Heart left ventricle (tissue), 16 donors: ENCODE data around the gene FXYD7. TPM values are rescaled to one million over a fixed set of nuclear protein-coding genes. Genes with fewer than 3 reads are reported as not detected.

Experiments used
- ATAC-seq, 4 donors: fragments of 200-7000 bp; cut with Tn5 transposase; one replicate each; pipeline ENCODE4 v1.9.1; 2020 to 2022; ENCODE audit warnings: moderate library complexity in 4 of 4, mild to moderate bottlenecking in 3 of 4, moderate number of reproducible peaks in 1 of 4
- DNase-seq, 5 donors: peaks; one replicate each; pipeline ENCODE4 v3.0.0-alpha.2; 2020
- H3K27ac ChIP-seq, 12 donors: fragments of 200-600 bp; sonication (generic) in 4 of 12; one replicate each; pipeline versions ENCODE4 v1.5.0 to v1.8.0; 2016 to 2022; ENCODE audit warnings: mild to moderate bottlenecking in 2 of 12
- H3K27me3 ChIP-seq, 9 donors: fragments of 200-600 bp; sonication (generic) in 2 of 9; one replicate each; pipeline versions ENCODE4 v1.5.1 to v1.8.0; 2016 to 2022; ENCODE audit warnings: mild to moderate bottlenecking in 3 of 9
- H3K36me3 ChIP-seq, 9 donors: fragments of 200-600 bp; sonication (generic) in 2 of 9; one replicate each; pipeline versions ENCODE4 v1.5.0 to v1.8.0; 2018 to 2022; ENCODE audit warnings: mild to moderate bottlenecking in 2 of 9
- H3K4me1 ChIP-seq, 12 donors: fragments of 200-600 bp; sonication (generic) in 4 of 12; one replicate each; pipeline versions ENCODE4 v1.5.0 to v1.8.0; 2016 to 2022; ENCODE audit warnings: mild to moderate bottlenecking in 3 of 12
- H3K4me3 ChIP-seq, 12 donors: fragments of 200-600 bp; sonication (generic) in 4 of 12; one replicate each; pipeline versions ENCODE4 v1.5.0 to v1.8.0; 2017 to 2022; ENCODE audit warnings: mild to moderate bottlenecking in 9 of 12, moderate library complexity in 4 of 12
- H3K9me3 ChIP-seq, 12 donors: fragments of 200-600 bp; sonication (generic) in 4 of 12; one replicate each; pipeline versions ENCODE4 v1.5.0 to v1.8.0; 2016 to 2022; ENCODE audit warnings: mild to moderate bottlenecking in 1 of 12
- CTCF ChIP-seq, 12 donors: fragments of 200-600 bp; sonication (generic) in 4 of 12; IDR thresholded peaks; one replicate each; pipeline versions ENCODE4 v1.5.0 to v1.8.0; 2018 to 2022; ENCODE audit warnings: antibody characterized with exemption in 12 of 12, mild to moderate bottlenecking in 5 of 12
- POLR2A ChIP-seq, 2 donors: fragments of 450-650 bp; IDR thresholded peaks; one replicate each; pipeline ENCODE4 v1.6.1; 2017; ENCODE audit warnings: antibody characterized with exemption in 2 of 2, mild to moderate bottlenecking in 2 of 2, moderate library complexity in 2 of 2
- WGBS, 4 donors: extraction: QIAGEN DNeasy Blood & Tissue Kit in 2 of 4; methylation state at CpG; one replicate each; pipeline versions ENCODE4 v1.1.5 to v1.1.7; 2013 to 2018; 5-methylcytosine and 5-hydroxymethylcytosine counted together
- intact Hi-C, 10 donors: fragments of 100-400 bp; cut with DNase I; formaldehyde crosslinking; loops; one replicate each; pipeline versions ENCODE4 v1.11.1 to v1.14.2; 2022
- polyA plus RNA-seq, 2 donors: library from polyadenylated mRNA; stranded (reverse); fragments of 200-250 nt; gene quantifications; one replicate each; pipeline ENCODE4 v1.2.3, GENCODE V29; 2013
- total RNA-seq, 9 donors: library from RNA; depleted of rRNA in 2 of 9; stranded (reverse); fragments of >200 nt in 2 of 9; fragmentation: NEBNext Ultra II Directional in 3 of 9; extraction: Animal tissue kit (Norgen Biotek cat#: 25700) in 3 of 9; gene quantifications; one replicate each; pipeline versions ENCODE4 v1.1.0 to v1.2.4, GENCODE V29; 2016 to 2023
- donor health status: ischemic (EF 13 %, LVEDD 7.1; RV severe dilation, severe dysfunction).
- donor health status: healthy with polysubstance abuse.
- donor health status: DM: no; HTN: yes; CAD: no.
- donor health status: DM: no; HTN: no; CAD: no.
- donor health status: ischemic (EF 25% LVEDD 6.9; RV normal size, moderate dysfunction).
- donor health status: ischemic (EF 25% LVEDD 5.7; RV mildly dilated, moderate dysfunction).
- donor health status: healthy.
- donor health status: DM: yes; HTN: yes; CAD: no.
- donor health status: ischemic (EF 35%, LVEDD 5.7; RV mildly dilated, moderate dysfunction).
- donor health status: nonischemic (EF 11% LVEDD 7.7; RV severe dilation, severe dysfunction).
- donor health status: DM: yes; HTN: yes; CAD: no.
- donor health status: PGD.
- donor health status: ischemic (EF 29% LVEDD 5.4; RV normal size, mild dysfunction).
- donor health status: nonischemic (EF 23%, LVEDD 6.1; RV moderate dilation, normal function).

Gene FXYD7
- total and polyA plus RNA-seq, 11 donors: 0.21 to 0.52 (median 0.28) TPM; not detected in 8

- Histone ChIP-seq H3K27ac (no peak overlapping the region), H3K27me3 (no peaks in the 10 kb centered on the region), H3K9me3 (peaks cover 0 to 25% (median 15%) of the 10 kb centered on the region in 12 donors), H3K36me3 (peaks cover 0 to 56% (median 23%) of the 10 kb centered on the region in 9 donors), H3K4me1 (peaks cover 0 to 26% (median 0%) of the 10 kb centered on the region in 12 donors), H3K4me3 (no peak overlapping the region)
- TF ChIP-seq CTCF (IDR thresholded peaks at IDR 0.05): no peak
- intact Hi-C loops: no loop called here
- DNase-seq (peak in 1 of 5 donors; percentile 10), ATAC-seq (no peak)
- 76 to 85% (median 81%) methylated on average over 16 to 18 of the region's 18 CpGs for WGBS, 4 donors
These were observed 26.4 kb downstream of the FXYD7 start for GRCh38 chr19:35169221-35169995.

- H3K36me3 ChIP-seq: peaks cover 0 to 45% (median 16%) of the 10 kb centered on the region in 9 donors
- no peak overlapping the region for H3K4me3 ChIP-seq
- peaks cover 0 to 26% (median 0%) of the 10 kb centered on the region in 12 donors for H3K4me1 ChIP-seq
- ATAC-seq (peak in 2 of 4 donors; percentile 38 to 48), DNase-seq (peak in 1 of 5 donors; percentile 13)
- H3K27me3 ChIP-seq: no peaks in the 10 kb centered on the region
- intact Hi-C loops: no loop called here
- WGBS, 4 donors: 58 to 76% (median 68%) methylated on average over 4 to 7 of the region's 7 CpGs
- no peak overlapping the region for H3K27ac ChIP-seq
- peaks cover 0 to 16% (median 11%) of the 10 kb centered on the region in 12 donors for H3K9me3 ChIP-seq
- TF ChIP-seq POLR2A (IDR thresholded peaks at IDR 0.05): no peak
- no peak for TF ChIP-seq CTCF (IDR thresholded peaks at IDR 0.05)
These were observed 27.5 kb downstream of the FXYD7 start for GRCh38 chr19:35170359-35171061.

GRCh38 chr19:35171730-35172129 lies 28.7 kb downstream of the FXYD7 start:
- intact Hi-C loops: no loop called here

More at GRCh38 chr19:35171730-35172129, 28.7 kb downstream of the FXYD7 start:
- ATAC-seq: no peak
- peaks cover 0 to 23% (median 0%) of the 10 kb centered on the region in 12 donors for H3K4me1 ChIP-seq
- peaks cover 0 to 33% (median 4%) of the 10 kb centered on the region in 9 donors for H3K36me3 ChIP-seq
- H3K27me3 ChIP-seq: no peaks in the 10 kb centered on the region
- peak overlapping the region in 1 of 12 donors; percentile 16 for H3K27ac ChIP-seq
- no peak for TF ChIP-seq POLR2A (IDR thresholded peaks at IDR 0.05)
- TF ChIP-seq CTCF (IDR thresholded peaks at IDR 0.05): no peak
- 23 to 51% (median 40%) methylated on average over 3 of the region's 3 CpGs for WGBS, 4 donors
- H3K4me3 ChIP-seq: no peak overlapping the region
- DNase-seq: peak in 1 of 5 donors; percentile 5
- peaks cover 0 to 4% (median 0%) of the 10 kb centered on the region in 12 donors for H3K9me3 ChIP-seq
